Esophagus squamous epithelium (tissue), 4 donors: ENCODE results near the gene USP49.

ENCODE experiments used
- CTCF ChIP-seq, 6 experiments: fragments of 450-650 bp in 4 of 6; fragments of 200-600 bp in 2 of 6; sonication (generic) in 2 of 6; IDR thresholded peaks; one replicate each; pipeline ENCODE4 v1.5.1; 2016 to 2019; ENCODE audit warnings: antibody characterized with exemption in 6 of 6, mild to moderate bottlenecking in 4 of 6, moderate library complexity in 4 of 6
- POLR2A ChIP-seq, 4 donors: fragments of 450-650 bp; IDR thresholded peaks; one replicate each; pipeline ENCODE4 v1.6.1; 2017; ENCODE audit warnings: antibody characterized with exemption in 4 of 4, mild to moderate bottlenecking in 4 of 4, moderate library complexity in 3 of 4

GRCh38 chr6:41799559-41799911 is 95.6 kb downstream of the USP49 start:
- TF ChIP-seq CTCF (IDR thresholded peaks at IDR 0.05) (no peak), POLR2A (IDR thresholded peaks at IDR 0.05) (no peak)
